HCT116 (cell line): ENCODE measurements around the gene NT5C3B. TPM values are rescaled to one million over a fixed set of nuclear protein-coding genes. Genes with fewer than 3 reads are reported as not detected.
"Not testable (repeated sequence)": the region's sequence is repeated elsewhere in the genome, so short reads cannot be mapped to it uniquely, and the experiment has no call there.

ENCODE experiments used
- ATAC-seq: fragments of 200-7000 bp; cut with Tn5 transposase; 2 replicates; pipeline ENCODE4 v1.9.1; 2020; ENCODE audit warnings: mild to moderate bottlenecking, moderate library complexity
- BruUV-seq: library from RNA; stranded (reverse); fragments of 400-500 nt; replicated peaks from 2 replicates; lab custom pipeline; 2021; lab: Mats Ljungman, UMichigan
- CTCF ChIA-PET: fragments of 300-600 bp; sonication (Branson Sonifier 250); formaldehyde crosslinking; loops from one replicate; lab custom pipeline; 2021; ENCODE audit warnings: antibody characterized with exemption; lab: Charles Lee
- POLR2A ChIA-PET: fragments of 300-600, 350-600 bp; sonication (Branson Sonifier 250); formaldehyde crosslinking; loops from one replicate; lab custom pipeline; 2021; ENCODE audit warnings: antibody characterized with exemption; lab: Charles Lee
- RAD21 ChIA-PET, 2 experiments: fragments of 300-600 bp; sonication (Branson Sonifier 250); formaldehyde crosslinking; loops; one replicate each; lab custom pipeline; 2023; ENCODE audit warnings: low total read pairs in 2 of 2; ENCODE audit not compliant: uncharacterized antibody in 2 of 2, unreplicated experiment in 2 of 2, low non-redundant PET in 1 of 2; lab: Charles Lee
- DNase-seq: peaks from one replicate; pipeline ENCODE4 v3.0.0-alpha.2; 2010; ENCODE audit warnings: low read depth, low spot score
- H2AFZ ChIP-seq: fragments of 200-600 bp; shearing (Covaris generic), sonication (generic); 2 replicates; pipeline ENCODE4 v1.6.1; 2017; ENCODE audit warnings: low read depth, mixed run types, mixed read lengths, antibody characterized with exemption, low read length; ENCODE audit not compliant: poor library complexity, severe bottlenecking
- H3K27ac ChIP-seq: 2 replicates; pipeline ENCODE4 v1.5.1; 2012; ENCODE audit warnings: low read depth, low read length
- H3K27me3 ChIP-seq: fragments of 200-600 bp; sonication (generic); 2 replicates; pipeline ENCODE4 v1.6.1; 2016; ENCODE audit warnings: mixed run types, low read length, mixed read lengths; ENCODE audit not compliant: insufficient read depth
- H3K36me3 ChIP-seq, 2 experiments: fragments of 200-500 bp in 1 of 2; fragments of 200-600 bp in 1 of 2; sonication (Bioruptor generic) in 1 of 2; sonication (generic) in 1 of 2; 2 replicates each; pipeline versions ENCODE4 v1.5.1 to v1.6.1; 2014 to 2016; ENCODE audit warnings: low read length in 2 of 2, inconsistent platforms in 1 of 2, mixed read lengths in 1 of 2, mixed run types in 1 of 2; ENCODE audit not compliant: insufficient read depth in 2 of 2, control insufficient read depth in 1 of 2
- H3K4me1 ChIP-seq, 2 experiments: fragments of 200-600 bp in 1 of 2; sonication (generic) in 1 of 2; 2 replicates each; pipeline versions ENCODE4 v1.5.1 to v1.6.1; 2012 to 2017; ENCODE audit warnings: low read length in 2 of 2, inconsistent platforms in 1 of 2, mild to moderate bottlenecking in 1 of 2, mixed read lengths in 1 of 2, mixed run types in 1 of 2, moderate library complexity in 1 of 2; ENCODE audit not compliant: insufficient read depth in 2 of 2, control insufficient read depth in 1 of 2
- H3K4me2 ChIP-seq: fragments of 200-600 bp; sonication (generic); 2 replicates; pipeline ENCODE4 v1.6.1; 2017; ENCODE audit warnings: mixed run types, low read length, mixed read lengths
- H3K4me3 ChIP-seq, 2 experiments: fragments of 200-600 bp in 1 of 2; sonication (generic) in 1 of 2; replicated peaks in 1 of 2; 2 replicates each; pipeline ENCODE4 v1.5.1; 2011 to 2016; ENCODE audit warnings: low read length in 2 of 2, control low read depth in 1 of 2, low read depth in 1 of 2, mild to moderate bottlenecking in 1 of 2, mixed read lengths in 1 of 2, mixed run types in 1 of 2
- H3K79me2 ChIP-seq: fragments of 200-600 bp; sonication (generic); 2 replicates; pipeline ENCODE4 v1.6.1; 2017; ENCODE audit warnings: mild to moderate bottlenecking, mixed run types, low read length, moderate library complexity, mixed read lengths; ENCODE audit not compliant: insufficient read depth
- H3K9ac ChIP-seq: fragments of 200-600 bp; sonication (generic); 2 replicates; pipeline ENCODE4 v1.6.1; 2016; ENCODE audit warnings: low read length, mixed read lengths
- H3K9me2 ChIP-seq: fragments of 200-600 bp; sonication (generic), shearing (Covaris generic); 2 replicates; pipeline ENCODE4 v1.6.1; 2017; ENCODE audit warnings: mixed run types, mild to moderate bottlenecking, moderate library complexity; ENCODE audit not compliant: insufficient read depth
- H3K9me3 ChIP-seq, 2 experiments: fragments of 200-500 bp in 1 of 2; fragments of 200-600 bp in 1 of 2; sonication (Bioruptor generic) in 1 of 2; sonication (generic) in 1 of 2; 2 replicates each; pipeline ENCODE4 v1.6.1; 2014 to 2017; ENCODE audit warnings: low read length in 2 of 2, mixed read lengths in 2 of 2, inconsistent platforms in 1 of 2, low read depth in 1 of 2, mild to moderate bottlenecking in 1 of 2, mixed run types in 1 of 2, moderate library complexity in 1 of 2; ENCODE audit not compliant: control insufficient read depth in 1 of 2, insufficient read depth in 1 of 2
- H4K20me1 ChIP-seq: fragments of 200-600 bp; sonication (generic), shearing (Covaris generic); 2 replicates; pipeline ENCODE4 v1.6.1; 2017; ENCODE audit warnings: mixed run types, mild to moderate bottlenecking, moderate library complexity; ENCODE audit not compliant: insufficient read depth
- REST ChIP-seq: IDR thresholded peaks from 2 replicates; pipeline ENCODE4 v1.6.1; 2012; ENCODE audit warnings: low read depth
- intact Hi-C: fragments of 100-400 bp; cut with micrococcal nuclease; formaldehyde crosslinking; loops from 2 replicates; pipeline ENCODE4 v1.10.0; 2022
- total RNA-seq: library from RNA; stranded (reverse); gene quantifications from one replicate; pipeline ENCODE4 v1.2.1, GENCODE V29; 2021; ENCODE audit not compliant: unreplicated experiment

The NT5C3B gene
- total RNA-seq, 1 experiment from 2014 or later: 110 TPM

DNA sequence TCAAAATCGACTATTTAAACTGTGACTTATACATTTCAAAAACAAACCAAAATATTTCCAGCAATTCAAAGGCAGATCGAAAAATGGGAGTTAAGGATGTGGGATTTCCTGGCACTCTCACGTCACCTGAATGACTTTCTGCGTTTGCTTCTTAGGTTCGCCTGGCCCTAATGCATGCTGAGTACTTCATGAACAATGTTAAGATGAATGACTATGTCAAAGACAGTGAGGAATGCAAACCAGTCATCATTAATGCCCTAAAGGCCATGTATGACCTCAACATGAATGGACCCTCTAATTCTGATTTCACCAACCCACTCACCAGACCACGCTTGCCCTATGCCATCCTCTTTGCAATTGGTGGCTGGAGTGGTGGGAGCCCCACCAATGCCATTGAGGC is 8.9 kb upstream of the NT5C3B start (continued):
- no peak for TF ChIP-seq REST
- TF ChIP-seq, all 23 proteins: peak for 0

GRCh38 chr17:41840781-41841180 is 4.7 kb upstream of the NT5C3B start:
- RAD21 ChIA-PET, DNase-seq, H3K9ac ChIP-seq, H3K27ac ChIP-seq, H4K20me1 ChIP-seq, H3K9me2 ChIP-seq, H3K4me2 ChIP-seq, intact Hi-C loops, POLR2A ChIA-PET, H3K36me3 ChIP-seq, H3K27me3 ChIP-seq, H2AFZ ChIP-seq, H3K79me2 ChIP-seq, BruUV-seq, H3K9me3 ChIP-seq, ATAC-seq, H3K4me3 ChIP-seq, CTCF ChIA-PET: not testable (repeated sequence)
- peaks cover 7 to 12% of the 10 kb centered on the region in 2 experiments for H3K4me1 ChIP-seq

GRCh38 chr17:41839448-41839847 is 3.4 kb upstream of the NT5C3B start:
- CTCF ChIA-PET, H3K36me3 ChIP-seq, RAD21 ChIA-PET, H4K20me1 ChIP-seq, DNase-seq, H3K4me3 ChIP-seq, H3K27ac ChIP-seq, ATAC-seq, H3K9me2 ChIP-seq, H2AFZ ChIP-seq, H3K4me2 ChIP-seq, BruUV-seq, H3K27me3 ChIP-seq, intact Hi-C loops, POLR2A ChIA-PET, H3K9me3 ChIP-seq, H3K9ac ChIP-seq: not testable (repeated sequence)
- Histone ChIP-seq H3K79me2 (peaks cover 14% of the 10 kb centered on the region), H3K4me1 (peaks cover 4 to 15% of the 10 kb centered on the region in 2 experiments; a peak in 3 of 4 replicates)
